Stimulated activated CD8-positive, alpha-beta memory T cell treated with anti-CD3 and anti-CD28 coated beads, Interleukin-12 subunit alpha, Interleukin-12 subunit beta, amount 100 ng/mL, for 24 hours (primary cell): ENCODE results near the gene RASIP1.
A peak's percentile ranks its signal among the peaks of the same experiment; 100 is the strongest.

Experiments used
- DNase-seq: peaks from one replicate; pipeline ENCODE4 v3.0.0-alpha.2; 2020; ENCODE audit errors: extremely low read depth

RASIP1 gene

DNA sequence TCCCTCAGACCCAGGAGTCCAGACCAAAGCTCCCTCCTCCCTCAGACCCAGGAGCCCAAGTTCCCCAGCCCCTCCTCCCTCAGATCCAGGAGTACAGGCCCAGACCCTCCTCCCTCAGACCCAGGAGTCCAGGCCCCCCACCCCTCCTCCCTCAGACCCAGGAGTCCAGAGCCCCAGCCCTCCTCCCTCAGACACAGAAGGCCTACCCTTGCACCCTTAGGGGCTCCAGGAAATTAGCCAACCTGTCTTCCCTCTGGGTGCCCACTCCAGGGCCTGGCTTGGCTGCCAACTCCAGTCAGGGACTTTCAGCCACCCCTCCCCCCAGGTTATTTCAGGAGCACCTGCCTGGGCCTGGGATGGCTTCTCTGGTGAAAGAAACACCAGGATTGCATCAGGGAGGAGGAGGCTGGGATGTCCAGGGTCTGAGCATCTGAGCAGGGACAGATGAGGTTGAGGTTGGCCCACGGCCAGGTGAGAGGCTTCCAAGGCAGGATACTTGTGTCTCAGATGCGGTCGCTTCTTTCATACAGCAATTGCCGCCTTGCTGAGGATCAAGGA, 14.8 kb upstream of the RASIP1 start, which contains the start of gene FGF21:
FGF21 (plus strand) TSS at position 441 of the 558 bp plus-strand sequence. CDS start 713 bp downstream, outside the sequence.
- no peak for DNase-seq

DNA sequence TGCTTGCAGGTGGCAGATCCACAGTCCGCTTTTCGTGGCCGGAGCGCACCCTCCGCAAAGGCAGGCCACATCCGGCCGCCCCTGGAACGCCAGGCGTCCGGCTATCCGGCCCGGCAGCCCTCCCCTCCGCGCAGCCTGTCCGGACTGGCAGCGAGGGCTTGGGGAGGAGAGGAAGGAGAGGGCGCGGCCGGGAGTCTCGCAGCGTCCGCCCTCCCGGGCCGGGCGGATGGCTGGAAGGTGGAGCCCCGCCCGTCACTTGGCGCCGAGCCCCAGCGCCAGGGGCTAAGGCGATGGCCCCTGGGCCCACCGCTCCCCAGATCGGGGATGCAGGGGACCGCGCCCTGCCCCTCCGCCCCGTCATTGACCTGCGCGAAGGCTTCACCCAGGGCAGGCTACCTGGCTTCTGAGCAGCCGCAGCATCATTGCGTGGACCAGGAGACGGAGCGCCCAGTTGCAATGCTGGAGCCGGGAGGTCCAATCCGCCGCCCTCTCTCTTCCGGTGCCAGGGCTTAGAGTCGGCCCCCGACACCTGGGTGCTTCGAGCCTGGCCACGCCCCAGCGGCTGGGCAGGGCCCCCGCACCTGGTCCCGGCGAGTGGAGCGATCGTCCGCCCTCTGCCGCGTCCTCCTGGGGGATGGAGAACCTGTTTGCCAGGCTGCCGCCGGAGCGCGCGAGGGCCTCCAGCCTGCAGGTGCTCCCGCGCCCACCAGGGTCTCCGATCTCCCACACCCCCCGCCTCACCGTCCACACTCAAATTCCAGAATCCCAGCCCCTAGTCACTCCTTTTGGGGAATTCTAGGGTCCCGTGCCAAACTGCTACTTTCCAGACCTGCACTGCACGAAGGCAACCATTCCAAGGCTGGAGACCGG, 12.3 kb upstream of the RASIP1 start, which contains the start of gene FUT1:
FUT1 (minus strand) TSS at position 146 of the 870 bp plus-strand sequence. CDS start 1,360 bp downstream, outside the sequence.
- no peak for DNase-seq

DNA sequence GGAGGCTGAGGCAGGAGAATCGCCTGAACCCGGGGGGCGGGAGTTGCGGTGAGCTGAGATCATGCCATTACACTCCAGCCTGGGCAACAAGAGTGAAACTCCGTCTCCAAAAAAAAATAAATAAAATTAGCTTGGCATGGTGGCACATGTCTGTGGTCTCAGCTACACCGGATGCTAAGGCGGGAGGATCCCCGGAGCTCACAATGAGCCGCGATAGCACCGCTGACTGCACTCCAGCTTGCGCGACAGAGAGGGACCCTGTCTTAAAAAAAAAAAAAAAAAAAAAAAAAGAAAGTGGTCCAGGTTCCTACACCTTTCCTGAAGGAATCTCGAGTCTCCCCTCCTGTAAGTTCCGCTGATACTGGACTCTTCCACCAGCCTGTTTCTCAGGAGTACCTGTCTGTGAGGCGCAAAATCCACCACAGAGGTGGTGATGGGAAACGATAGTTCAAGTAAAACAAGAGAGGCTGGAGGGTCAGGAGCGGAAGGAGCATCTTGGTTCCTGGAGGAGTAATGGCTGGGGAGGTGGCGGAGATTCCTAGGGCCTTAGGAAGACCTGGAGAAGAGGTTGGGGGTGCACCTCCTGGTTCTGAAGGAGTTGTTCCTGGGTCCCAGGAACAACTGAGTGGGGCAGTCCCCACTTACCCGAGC, 11.6 kb upstream of the RASIP1 start:
- no peak for DNase-seq

DNA sequence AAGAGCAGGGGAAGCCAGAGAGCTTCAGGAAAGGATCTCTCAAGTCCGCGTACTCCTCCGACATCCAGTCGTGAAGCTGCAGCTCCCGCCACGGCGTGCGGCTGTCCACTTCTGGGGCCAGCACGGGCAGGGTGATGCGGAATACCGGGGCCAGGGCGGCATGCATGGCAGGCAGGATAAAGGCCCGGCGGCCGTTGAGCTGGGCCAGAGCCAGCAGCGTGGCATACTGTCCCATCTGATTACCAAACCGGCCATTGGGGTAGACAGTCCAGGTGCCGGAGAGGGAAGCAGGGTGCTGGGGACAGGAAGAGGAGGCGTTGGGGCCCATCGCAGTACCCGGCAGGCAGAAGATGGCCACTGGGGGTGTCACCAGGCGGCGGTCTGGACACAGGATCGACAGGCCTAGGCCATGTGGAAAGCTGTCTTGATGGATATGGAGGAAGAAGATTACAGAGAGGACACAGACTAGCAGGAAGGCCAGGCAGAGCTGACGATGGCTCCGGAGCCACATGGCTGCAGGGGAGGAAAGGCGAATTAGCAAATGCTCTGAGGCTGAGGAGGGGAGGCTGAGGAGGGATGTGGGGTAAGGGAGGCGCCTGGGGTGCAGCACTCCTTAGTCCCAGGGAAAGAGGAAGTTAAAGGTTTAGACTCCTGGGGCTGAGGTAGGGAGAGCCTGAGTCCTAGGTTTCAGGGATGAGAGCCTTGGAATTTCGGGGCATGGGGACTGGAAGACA, 10.5 kb upstream of the RASIP1 start:
- DNase-seq: no peak

DNA sequence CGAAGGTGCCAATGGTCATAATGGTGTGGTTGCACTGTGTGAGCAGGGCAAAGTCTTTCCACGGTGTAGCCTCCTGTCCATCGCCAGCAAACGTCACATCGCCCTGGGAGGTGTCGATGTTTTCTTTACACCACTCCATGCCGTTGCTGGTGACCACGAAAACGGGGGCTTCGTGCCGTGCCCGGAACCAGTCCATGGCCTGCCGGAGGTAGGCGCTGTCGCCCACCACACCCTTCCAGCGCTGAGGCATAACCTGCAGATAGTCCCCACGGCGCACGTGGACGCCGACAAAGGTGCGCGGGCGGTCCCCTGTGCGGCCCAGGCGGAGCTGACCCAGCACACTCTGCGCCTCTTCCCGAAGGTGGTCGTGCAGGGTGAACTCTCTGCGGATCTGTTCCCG, 9.9 kb upstream of the RASIP1 start:
- DNase-seq: no peak

DNA sequence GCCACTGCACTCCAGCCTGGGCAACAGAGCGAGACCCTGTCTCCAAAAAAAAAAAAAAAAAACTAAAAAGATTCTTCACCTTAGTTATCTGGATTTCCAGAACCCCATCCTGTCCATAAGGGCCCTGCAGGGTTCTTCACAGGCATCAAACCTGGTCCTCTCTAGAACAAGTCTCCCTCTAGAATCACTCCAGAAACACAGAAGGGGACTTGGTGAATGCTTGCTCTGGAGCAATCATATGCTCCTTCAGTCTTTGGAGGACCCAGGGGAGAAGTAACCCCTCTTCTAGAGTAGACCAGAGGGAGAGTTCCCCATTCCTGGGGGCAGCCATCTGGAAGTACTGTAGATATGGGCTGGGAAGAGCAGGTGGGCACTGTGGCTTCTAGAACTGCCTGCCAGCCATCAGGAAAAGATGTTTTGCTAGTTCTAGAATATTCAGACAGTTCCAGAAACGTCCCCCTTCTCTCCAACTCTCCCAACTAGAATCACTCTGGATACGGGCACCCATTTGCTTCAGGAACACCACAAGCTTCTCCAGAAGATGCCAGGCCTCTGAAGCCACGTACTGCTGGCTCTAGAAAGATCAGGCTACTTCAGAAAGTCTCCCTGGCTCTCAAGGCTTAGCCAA, 9.3 kb upstream of the RASIP1 start:
- no peak for DNase-seq

DNA sequence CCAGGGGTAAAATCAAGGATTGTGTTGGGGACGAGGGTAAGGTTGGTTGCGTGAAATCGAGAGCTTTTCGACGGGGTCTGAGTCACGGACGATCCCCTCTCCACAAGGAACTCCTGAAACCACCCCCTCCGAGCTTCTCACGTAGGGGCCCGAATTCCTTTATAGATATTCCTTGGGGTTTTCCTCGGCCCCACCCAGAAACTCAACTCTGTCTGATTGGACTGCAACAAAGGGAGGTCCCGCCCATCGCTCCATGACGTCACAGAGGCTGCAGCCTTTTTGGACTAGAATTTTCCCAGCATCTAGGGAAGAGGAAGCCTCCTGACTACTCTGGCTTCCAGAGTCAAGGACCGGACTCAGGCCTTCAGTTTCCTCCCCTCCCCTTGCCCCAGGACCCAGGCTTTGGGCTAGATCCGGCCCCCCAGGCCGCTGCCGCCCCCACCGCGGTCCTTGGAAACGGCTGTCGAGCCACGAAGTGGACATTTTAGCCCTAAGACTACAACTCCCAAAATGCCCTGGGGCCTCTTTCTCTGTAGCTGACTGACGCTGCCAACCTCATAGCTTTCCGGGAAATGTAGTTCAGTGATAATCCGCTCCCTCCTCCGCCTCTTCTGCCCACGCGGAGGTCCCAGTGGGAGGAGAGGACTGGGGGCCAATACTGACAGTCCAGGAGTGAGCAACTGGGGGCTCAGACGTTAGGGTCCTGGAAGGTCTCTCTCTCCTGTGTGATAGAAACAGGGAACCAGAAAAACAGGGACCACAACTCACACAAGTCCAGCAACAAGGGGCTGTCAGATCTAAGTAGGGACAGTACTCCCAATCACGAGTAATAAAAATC, 6.5 kb upstream of the RASIP1 start, which contains the start of gene IZUMO1:
IZUMO1 (minus strand) TSS at position 172 of the 838 bp plus-strand sequence. CDS start 1,050 bp downstream, outside the sequence.
- DNase-seq: no peak

DNA sequence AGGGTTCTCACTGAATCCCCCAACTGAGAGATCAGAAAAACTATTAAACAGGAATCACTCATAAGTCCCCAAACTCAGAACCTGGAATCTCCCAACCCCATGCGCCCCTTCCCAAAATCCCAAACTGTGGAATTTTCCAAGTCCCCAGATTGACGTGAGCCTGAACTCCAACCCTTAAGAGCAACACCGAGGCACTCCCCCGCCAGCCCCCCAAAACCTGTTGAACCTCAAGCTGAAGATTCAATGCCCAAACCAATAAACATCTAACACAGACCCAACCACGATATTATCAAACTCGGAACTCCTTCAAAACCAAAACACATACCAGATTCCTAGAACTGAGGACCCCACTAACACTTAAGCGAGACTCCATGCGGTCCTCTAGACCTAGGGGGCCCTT, 5.7 kb upstream of the RASIP1 start:
- DNase-seq: no peak

DNA sequence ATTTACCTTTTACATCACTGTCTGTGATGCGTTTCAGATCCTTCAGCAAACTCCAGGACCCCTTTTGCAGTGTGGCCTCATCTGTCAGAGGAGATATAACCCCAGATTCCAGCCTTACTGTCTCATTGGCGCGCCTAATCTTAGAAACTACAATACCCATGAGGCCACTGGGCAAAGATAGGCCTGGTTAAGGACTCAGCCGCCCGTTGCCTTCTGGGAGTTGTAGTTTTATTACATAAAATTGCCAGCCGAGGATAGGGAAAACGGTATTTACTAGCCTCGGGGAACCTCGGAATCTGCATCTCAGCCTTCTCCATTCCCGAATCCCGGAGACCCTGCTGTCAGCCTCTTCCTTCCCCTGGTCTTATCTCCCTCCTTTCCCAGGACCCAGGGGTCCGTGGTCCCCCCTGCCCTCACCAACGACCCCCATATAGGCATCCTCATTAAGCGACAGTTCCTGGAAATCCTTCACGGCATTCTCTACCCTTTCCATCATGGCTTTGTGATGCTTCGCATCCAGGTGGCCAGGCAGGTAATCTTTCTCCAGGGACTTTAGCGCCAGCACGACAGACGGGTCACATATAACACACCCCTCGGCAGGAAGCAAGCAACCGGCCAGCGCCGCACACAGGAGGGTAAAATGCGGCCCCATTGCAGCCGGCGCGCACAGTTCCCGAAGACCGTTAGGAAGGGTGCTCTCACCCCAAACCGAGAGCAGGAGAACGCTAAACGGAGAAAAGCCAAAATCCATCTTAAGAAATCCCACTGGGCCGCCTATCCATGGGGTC, 5.0 kb upstream of the RASIP1 start:
- no peak for DNase-seq

DNA sequence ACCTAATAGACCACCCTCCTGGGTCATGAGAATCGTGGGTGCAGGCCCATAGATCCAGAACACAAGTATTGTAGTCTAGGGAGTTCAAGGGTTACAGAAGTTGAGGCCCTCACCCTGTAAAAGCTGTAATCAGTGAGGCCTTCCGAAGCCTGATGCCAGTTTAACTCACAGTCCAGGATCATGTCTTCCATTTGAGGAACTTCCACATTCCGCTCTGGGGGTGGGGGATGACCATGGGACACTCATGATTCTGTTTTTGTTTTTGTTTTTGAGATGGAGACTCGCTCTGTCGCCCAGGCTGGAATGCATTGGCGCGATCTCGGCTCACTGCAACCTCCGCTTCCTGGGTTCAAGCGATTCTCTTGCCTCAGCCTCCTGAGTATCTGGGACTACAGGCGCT, 1.7 kb upstream of the RASIP1 start:
- no peak for DNase-seq

DNA sequence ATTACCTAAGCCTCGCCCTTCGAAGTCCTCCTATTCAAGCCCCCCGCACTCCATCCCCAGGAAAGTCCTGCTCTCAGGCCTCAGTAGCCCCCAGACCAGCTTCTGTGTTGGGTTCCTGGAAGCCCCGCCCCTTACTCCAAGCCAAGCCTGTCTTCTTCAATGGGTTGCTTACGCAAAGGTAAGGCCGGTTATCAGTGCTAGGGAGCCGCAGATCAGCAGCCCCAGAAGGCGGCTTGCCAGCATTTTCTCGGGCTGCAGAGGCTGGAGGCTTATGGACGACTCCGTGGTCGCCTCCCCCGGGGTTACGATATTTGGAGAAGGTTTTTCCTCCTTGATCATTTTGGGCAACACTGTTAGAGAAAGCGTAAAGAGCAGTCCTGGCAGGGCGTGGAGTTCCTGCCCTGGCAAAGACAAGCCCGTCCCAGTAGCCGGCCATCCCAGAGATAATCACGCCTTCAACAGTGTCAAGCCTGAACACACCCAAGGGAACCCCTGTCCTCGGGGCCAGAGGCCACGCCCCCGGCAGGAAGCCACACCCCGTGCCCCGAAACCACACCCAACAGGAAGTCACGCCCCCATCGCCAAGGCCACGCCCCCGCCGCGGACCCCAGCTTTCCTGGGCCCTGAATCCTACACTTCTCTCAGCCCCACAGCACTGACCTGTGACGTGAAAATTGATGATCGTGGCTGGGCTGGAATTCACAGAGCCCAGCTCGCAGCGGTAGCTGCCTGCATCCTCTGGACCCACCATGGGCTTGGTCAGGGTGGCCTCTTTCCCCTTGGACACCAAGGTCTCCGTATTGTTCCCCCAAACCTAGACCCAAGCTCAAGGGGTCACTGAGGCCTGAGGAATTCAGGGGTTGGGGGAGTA, 954 bp upstream of the RASIP1 start:
- no peak for DNase-seq

DNA sequence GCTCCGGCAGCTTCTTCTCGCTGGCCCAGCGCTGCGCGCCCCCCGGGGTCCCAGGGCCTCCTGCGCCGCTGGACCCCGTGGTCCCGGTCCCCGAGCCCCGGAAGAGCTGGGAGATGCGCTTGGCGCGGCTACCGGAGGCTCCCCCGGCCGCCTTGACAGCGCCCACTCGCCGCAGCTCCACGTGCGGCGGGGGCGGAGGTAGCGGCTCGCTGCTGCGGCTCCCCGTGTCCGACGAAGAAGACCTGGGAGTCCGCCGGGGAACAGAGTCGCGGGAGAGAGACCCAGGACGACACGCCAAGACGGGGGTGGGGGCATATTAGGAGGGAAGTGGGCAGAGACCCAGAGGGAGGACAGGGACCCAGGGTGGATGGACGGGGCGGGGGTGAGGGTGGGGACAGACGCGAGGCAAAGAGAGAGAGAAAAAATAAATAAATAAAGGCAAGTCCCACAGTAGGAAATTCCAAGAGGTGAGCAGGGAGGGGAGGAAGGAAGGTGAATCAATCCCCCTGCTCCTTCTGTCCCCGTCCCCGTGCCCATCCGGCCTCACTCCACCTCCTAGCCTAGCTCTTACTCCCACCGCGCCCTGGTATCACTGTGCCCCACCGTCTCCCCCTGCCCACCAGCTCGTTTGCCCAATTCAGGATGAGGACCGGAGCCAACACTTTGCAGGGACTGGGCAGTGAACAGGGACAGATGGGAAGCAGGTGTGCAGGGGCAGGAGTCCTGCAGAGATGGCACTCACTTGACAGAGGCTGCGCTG, 826 bp downstream of the RASIP1 start:
- DNase-seq: no peak

DNA sequence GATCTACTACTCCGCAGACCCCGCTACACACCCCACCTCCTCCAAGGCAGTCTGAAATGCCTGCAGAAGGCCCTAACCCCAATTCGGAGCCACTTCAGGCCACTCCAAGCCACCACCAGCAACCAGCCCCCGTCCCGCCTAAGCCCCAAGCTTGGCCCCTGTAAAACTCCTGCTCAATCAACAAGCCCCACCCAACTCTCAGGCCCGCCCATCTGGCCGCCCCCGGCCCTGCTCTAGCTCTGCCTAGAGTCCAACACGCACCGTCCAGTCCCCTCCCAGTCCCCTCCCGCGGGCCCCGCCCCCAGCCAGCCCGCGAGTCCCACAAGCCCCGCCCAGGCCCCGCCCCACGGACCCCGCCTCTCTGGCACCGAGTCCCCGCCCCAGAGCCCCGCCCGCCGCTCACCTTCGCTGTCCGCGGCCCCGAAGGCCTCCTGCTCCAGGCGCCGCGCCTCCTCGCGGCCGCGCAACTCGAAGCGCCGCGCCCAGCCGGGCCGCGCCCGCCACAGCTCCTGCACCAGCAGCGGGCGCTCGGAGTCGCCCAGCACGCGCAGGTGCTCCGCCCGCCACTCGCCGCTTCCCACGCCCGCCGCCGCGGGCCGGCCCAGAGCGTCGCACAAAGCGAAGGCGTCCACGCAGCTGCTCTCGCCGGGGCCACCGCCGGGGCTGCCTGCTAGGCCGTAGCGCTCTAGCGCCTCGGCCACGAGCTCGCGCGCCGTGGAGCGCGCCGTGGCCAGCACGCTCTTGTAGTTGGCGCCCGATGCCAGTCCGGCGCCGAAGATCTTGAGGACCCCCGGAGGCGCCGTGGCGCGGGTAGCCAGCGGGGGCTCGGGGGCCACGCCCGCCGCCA, 1.6 kb downstream of the RASIP1 start:
- DNase-seq: peak; percentile 79

DNA sequence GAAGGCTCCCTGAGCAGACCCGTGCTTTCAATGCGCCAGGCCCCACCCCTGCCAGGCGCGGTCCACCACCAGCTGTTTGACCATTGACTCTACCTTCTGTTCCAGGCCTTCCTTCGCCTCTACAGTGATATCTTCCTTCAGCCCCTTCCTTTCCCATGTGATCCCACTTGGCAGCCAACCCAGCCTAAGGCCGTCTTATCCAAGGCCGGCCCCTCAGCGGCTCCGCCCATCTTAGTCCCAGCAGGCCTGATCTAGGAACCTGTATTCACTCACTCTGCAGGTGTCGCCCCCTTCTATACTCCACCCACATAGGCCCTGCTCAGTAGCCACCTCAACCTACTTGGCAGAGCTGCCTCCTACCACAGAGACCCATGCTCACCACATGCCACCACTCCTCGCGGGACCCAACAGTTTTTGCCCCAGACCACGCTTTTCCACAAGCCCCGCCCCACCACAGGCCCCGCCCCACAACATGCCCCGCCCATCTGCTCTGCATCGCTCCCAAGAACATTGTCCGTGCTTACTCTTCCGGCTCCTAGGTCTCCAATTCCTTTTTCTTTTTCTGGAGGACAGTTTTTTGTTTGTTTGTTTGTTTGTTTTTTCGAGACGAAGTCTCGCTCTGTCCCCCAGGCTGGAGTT, 2.9 kb downstream of the RASIP1 start:
- DNase-seq: no peak

DNA sequence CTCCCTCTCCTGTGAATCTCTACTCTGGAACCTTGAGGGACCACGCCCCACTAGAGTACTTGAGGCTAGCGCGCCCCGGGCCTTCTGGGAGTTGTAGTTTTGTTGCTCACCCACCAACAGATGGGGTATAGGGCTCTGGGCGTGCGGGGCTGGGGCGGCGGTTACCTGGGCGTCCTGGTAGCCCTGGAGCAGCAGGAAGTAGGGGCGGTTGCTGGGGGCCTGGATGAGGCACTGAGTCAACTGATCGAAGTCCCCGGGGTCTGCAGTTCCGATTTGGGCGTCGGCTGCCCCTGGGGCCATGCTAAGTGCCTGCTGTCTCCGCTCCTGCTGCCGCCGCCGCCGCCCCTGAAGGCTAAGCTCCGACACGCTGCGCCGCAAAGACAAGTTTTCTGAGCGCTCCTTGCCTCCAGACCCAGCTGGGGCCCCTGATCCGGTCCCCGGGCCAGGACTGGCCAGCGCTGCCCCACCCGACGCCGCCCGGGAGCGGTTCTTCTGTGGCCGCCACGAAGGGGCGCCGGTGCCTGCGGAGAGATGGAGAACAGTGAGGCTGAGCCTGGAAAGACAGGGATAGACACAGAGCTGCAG, 5.3 kb downstream of the RASIP1 start:
- no peak for DNase-seq

DNA sequence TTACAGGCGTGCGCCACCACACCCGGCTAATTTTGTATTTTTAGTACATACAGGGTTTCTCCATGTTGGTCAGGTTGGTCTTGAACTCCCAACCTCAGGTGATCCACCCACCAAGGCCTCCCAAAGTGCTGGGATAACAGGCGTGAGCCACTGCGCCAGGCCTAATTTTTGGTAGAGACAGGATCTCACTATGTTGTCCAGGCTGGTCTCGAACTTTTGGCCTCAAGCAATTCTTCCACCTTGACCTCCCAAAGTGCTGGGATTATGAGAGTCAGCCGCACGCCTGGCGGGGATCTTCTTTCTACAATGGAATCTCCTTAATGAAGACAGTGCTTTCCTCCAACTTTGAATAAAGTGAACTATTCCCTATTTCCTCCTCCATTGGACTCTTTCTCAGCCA, 5.8 kb downstream of the RASIP1 start:
- DNase-seq: no peak
